ENCODE data around the gene EMC8. TPM values are rescaled to one million over a fixed set of nuclear protein-coding genes. Genes with fewer than 3 reads are reported as not detected.

Gene EMC8
- 10 to 100 TPM; 14.1 to 63.1 (median 21.8) TPM for total RNA-seq

DNA sequence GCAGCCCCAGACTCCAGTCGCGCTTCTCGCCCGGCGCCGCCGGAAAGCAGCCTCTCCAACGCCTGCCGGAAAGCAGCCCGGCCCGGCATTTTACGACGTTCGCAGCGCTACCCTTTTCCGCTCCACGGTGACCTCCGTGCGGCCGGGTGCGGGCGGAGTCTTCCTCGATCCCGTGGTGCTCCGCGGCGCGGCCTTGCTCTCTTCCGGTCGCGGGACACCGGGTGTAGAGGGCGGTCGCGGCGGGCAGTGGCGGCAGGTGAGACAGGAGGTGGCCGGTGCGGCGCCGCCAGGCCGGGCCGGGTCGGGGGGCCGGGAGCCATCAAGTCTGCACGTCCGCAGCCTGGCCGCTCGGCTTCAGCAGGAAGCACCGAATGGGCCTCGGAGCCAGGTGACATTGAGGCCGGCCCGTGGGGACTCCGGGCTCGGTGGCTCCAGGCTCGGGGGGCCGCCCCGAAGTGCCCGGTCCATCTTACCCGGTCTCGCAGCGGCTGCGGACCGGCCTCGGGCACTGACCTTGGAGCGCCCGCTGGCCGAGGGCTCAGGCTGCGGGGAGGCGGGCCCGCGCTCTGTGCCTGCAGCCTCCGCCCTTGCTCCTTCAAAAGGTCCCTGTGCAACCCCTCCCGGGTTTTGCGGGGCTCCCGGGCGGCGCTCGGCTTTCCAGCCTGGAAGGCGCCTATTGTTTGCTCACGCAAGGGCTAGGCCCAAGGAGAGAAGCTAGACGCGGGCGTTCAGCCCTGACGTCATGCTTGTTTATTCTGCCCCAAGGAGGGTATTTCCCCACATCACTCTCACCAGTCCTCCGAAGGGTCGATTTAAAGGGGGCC, at the start of gene EMC8, which contains the start of gene COX4I1:
TSS of gene EMC8 (minus strand) at position 48 of the 824 bp plus-strand sequence. CDS start 249 bp downstream, outside the sequence.
TSS of gene COX4I1 (plus strand) at position 199 of the 824 bp plus-strand sequence. CDS start 1,511 bp downstream, outside the sequence.
- TF ChIP-seq, protein P1, sequence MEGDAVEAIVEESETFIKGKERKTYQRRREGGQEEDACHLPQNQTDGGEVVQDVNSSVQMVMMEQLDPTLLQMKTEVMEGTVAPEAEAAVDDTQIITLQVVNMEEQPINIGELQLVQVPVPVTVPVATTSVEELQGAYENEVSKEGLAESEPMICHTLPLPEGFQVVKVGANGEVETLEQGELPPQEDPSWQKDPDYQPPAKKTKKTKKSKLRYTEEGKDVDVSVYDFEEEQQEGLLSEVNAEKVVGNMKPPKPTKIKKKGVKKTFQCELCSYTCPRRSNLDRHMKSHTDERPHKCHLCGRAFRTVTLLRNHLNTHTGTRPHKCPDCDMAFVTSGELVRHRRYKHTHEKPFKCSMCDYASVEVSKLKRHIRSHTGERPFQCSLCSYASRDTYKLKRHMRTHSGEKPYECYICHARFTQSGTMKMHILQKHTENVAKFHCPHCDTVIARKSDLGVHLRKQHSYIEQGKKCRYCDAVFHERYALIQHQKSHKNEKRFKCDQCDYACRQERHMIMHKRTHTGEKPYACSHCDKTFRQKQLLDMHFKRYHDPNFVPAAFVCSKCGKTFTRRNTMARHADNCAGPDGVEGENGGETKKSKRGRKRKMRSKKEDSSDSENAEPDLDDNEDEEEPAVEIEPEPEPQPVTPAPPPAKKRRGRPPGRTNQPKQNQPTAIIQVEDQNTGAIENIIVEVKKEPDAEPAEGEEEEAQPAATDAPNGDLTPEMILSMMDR (IDR thresholded peaks at IDR 0.05; ENCODE audit: low read depth) = no peak

DNA sequence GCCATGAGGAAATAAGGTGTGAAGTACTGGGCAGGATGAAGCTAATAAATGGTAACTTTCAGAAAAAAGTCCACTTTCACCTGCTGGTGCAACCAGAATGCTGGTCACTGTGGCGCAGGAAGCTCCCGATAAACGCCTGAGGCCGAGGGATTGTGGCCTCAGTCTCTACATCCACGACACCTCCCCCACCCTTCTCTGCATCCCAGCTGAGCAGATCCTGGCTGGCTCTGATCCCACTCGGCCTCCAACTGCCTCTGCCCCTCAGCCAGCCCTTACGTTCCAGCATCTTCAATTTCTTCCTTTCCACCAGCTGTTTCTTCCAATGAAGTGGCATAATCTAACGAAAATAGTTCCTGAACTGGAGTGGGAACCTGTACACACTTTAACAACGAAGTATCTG, 49.6 kb upstream of the EMC8 start:
- TF ChIP-seq, protein P1 (IDR thresholded peaks at IDR 0.05; ENCODE audit: low read depth) = no peak

DNA sequence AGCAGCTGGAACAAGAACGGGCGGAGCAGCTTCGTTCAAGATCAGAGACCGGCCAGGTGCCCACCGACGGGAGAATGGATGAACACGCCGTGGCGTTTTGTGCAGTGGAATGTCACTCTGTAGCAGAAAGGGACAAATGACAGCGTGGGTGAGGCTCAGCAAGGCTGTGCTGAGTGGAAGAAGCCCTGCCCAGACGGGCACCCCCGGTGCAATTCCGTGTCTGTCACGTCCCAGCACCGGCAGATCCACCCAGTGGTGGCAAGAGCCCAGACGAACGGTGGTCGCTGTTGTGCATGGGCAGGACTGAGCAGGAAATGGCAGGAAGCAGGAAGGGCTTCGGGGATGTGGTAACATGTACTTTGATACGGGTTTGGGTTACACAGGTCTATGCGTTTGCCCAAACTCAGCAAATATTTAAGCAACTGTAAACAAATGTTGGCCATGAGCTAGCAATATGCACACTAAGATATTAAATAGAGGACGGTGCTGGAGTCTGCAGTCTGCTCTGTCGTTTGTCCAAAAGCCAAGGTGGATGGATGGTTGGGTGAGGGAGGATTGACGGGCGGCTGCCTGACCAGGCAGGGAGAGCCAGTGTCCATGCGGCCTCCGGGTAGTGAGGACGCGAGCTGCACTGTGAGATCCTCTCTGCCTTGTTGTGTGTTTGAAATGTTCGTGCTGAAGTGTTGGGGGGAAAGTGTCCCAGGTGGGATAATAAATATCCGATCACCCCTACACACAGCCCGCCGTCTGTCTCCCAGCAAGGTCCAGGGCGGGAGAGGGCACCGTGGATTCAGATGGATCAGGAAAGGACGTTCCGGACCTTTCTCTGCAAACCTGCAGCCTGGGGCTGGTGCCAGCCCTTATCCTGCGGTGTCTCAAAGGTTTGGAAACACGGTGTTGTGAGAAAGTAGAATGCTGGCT, 48.6 kb upstream of the EMC8 start:
- TF ChIP-seq, protein P1 (IDR thresholded peaks at IDR 0.05; ENCODE audit: low read depth) = no peak

DNA sequence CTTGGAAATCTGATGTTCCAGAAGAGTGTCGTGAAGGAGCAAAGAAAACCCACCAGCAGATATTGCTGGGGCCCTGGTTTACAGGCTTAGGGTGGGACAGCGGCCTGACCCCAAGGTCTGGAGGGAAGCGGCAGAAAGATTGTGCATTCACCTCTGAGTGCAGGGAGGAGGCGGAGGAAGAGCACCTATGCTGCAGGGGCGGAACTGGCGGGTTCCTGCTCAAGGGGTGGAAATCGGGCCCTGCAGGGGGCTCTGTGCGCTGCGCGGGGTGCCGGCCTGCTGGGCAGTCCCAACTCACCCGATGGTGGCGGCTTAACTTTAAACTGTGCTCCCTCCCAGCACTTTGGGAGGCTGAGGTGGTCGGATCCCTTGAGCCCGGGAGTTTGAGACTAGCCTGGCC, 47.7 kb upstream of the EMC8 start:
- TF ChIP-seq, protein P1 (IDR thresholded peaks at IDR 0.05; ENCODE audit: low read depth) = no peak

DNA sequence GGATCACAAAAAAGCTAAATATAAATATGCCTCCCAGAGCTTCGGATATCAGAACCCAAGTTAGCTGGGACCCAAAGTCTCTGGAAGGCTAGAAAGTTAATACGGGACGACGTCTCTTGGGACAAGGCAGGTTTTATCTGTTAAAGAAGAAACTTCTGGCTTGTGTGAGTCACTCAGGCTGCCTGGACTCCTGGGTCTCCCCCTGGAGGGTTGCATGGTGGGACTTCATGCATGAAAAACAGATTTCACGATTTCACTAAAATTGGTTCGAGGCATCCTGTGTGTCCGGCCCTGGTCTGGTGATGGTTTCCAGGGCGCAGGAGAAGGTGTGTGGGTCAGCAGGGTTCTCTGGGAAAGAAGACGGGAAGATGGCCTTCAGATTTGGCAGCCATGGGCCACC, 47.1 kb upstream of the EMC8 start:
- TF ChIP-seq, protein P1 (IDR thresholded peaks at IDR 0.05; ENCODE audit: low read depth) = no peak

DNA sequence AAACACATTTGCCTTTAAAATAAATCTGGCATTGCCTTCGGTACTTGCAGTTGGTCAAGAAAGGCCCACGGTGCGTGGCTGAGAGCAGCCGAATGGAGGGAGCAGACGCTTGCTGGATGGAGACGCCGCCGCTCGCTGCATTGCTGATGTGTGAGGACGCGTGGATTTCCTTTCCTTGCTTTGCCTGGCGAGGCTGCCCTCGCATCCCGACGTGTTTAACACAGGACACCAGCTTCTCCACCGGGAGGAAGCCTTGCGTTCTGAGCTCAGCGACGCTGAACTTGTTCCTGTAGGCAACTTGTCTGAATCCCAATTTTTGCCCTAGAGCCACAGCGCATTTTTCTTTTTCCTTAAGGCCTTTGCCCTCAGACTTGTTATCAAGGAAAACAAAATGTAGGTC, 45.9 kb upstream of the EMC8 start:
- TF ChIP-seq, protein P1 (IDR thresholded peaks at IDR 0.05; ENCODE audit: low read depth) = no peak

DNA sequence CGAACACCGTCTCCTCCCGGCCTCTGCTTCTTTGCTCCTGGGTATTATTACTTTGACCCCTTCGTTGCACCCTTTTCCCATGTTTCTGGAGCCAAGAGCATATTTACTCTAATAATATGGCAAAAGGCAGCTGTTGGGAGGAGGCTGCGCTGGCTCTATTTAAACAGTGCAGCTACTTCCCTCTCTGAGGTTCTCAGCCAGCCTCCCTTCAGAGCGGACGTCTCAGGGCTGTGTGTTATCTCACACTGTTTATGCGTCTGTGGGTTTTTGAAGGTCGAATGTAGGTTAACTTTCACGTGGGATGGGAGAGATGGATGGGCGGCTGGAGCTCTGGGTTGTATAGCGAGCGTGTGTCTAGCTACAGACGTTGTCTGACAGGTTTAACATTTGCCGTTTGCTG, 45.4 kb upstream of the EMC8 start:
- TF ChIP-seq, protein P1 (IDR thresholded peaks at IDR 0.05; ENCODE audit: low read depth) = no peak

Measured in subcutaneous adipose tissue (tissue), 4 donors.